ENCODE results near the gene SIRPA.

The SIRPA gene

GRCh38 chr20:1940581-1940980 lies 45.4 kb downstream of the SIRPA start:
- TF ChIP-seq RAD21 (IDR thresholded peaks at IDR 0.05; ENCODE audit: low read depth) = no peak

- TF ChIP-seq ZBTB7A (IDR thresholded peaks at IDR 0.05; ENCODE audit: low read depth) (no peak), CREB1 (IDR thresholded peaks at IDR 0.05; ENCODE audit: low read depth) (no peak), MAX (IDR thresholded peaks at IDR 0.05) (no peak), EGR1 (IDR thresholded peaks at IDR 0.05) (no peak), RAD21 (IDR thresholded peaks at IDR 0.05; ENCODE audit: low read depth) (no peak), EP300 (IDR thresholded peaks at IDR 0.05; ENCODE audit: borderline replicate concordance) (no peak), TCF12 (IDR thresholded peaks at IDR 0.05; ENCODE audit: low read depth) (no peak), TEAD4 (IDR thresholded peaks at IDR 0.05) (no peak), NFIC (IDR thresholded peaks at IDR 0.05) (no peak), CEBPB (IDR thresholded peaks at IDR 0.05) (no peak), TAF1 (IDR thresholded peaks at IDR 0.05; ENCODE audit: low read depth) (no peak), FOXM1 (IDR thresholded peaks at IDR 0.05; ENCODE audit: borderline replicate concordance, low read depth) (no peak)
- TF ChIP-seq, protein P1, sequence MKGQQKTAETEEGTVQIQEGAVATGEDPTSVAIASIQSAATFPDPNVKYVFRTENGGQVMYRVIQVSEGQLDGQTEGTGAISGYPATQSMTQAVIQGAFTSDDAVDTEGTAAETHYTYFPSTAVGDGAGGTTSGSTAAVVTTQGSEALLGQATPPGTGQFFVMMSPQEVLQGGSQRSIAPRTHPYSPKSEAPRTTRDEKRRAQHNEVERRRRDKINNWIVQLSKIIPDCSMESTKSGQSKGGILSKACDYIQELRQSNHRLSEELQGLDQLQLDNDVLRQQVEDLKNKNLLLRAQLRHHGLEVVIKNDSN (IDR thresholded peaks at IDR 0.05) = no peak
- TF ChIP-seq, protein P2, sequence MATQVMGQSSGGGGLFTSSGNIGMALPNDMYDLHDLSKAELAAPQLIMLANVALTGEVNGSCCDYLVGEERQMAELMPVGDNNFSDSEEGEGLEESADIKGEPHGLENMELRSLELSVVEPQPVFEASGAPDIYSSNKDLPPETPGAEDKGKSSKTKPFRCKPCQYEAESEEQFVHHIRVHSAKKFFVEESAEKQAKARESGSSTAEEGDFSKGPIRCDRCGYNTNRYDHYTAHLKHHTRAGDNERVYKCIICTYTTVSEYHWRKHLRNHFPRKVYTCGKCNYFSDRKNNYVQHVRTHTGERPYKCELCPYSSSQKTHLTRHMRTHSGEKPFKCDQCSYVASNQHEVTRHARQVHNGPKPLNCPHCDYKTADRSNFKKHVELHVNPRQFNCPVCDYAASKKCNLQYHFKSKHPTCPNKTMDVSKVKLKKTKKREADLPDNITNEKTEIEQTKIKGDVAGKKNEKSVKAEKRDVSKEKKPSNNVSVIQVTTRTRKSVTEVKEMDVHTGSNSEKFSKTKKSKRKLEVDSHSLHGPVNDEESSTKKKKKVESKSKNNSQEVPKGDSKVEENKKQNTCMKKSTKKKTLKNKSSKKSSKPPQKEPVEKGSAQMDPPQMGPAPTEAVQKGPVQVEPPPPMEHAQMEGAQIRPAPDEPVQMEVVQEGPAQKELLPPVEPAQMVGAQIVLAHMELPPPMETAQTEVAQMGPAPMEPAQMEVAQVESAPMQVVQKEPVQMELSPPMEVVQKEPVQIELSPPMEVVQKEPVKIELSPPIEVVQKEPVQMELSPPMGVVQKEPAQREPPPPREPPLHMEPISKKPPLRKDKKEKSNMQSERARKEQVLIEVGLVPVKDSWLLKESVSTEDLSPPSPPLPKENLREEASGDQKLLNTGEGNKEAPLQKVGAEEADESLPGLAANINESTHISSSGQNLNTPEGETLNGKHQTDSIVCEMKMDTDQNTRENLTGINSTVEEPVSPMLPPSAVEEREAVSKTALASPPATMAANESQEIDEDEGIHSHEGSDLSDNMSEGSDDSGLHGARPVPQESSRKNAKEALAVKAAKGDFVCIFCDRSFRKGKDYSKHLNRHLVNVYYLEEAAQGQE (IDR thresholded peaks at IDR 0.05; ENCODE audit: low read depth) = no peak
Observed at GRCh38 chr20:1941226-1941625, 46.0 kb downstream of the SIRPA start.

DNA sequence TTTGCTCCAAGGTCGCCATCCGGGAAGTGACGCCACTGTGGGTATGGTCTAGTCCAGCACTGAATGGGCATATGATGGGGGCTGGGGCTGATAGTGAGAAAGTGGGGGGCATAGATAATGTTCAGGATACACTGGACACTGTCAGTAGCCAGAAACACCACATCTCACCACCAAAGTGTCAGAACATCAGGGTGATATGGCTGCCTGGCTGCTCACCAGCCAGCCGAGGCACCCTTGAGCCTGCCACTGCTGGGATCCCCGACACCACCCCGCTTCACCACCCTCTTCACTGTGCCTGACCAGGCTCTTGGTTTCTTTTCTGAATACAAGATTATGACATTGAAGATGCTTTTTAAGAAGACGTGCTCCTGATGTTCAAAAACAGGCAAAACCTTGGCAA lies 46.9 kb downstream of the SIRPA start:
- TF ChIP-seq MAX (IDR thresholded peaks at IDR 0.05) = no peak
- no peak for TF ChIP-seq EP300 (IDR thresholded peaks at IDR 0.05; ENCODE audit: borderline replicate concordance)
- no peak for TF ChIP-seq TEAD4 (IDR thresholded peaks at IDR 0.05)
- TF ChIP-seq EGR1 (IDR thresholded peaks at IDR 0.05) = no peak
- TF ChIP-seq CREB1 (IDR thresholded peaks at IDR 0.05; ENCODE audit: low read depth) = no peak
- TF ChIP-seq NFIC (IDR thresholded peaks at IDR 0.05) = no peak
- TF ChIP-seq ZBTB7A (IDR thresholded peaks at IDR 0.05; ENCODE audit: low read depth) = no peak
- TF ChIP-seq FOXM1 (IDR thresholded peaks at IDR 0.05; ENCODE audit: borderline replicate concordance, low read depth) = no peak
- TF ChIP-seq, protein P1 (IDR thresholded peaks at IDR 0.05) = no peak
- no peak for TF ChIP-seq RAD21 (IDR thresholded peaks at IDR 0.05; ENCODE audit: low read depth)
- TF ChIP-seq, protein P2 (IDR thresholded peaks at IDR 0.05; ENCODE audit: low read depth) = no peak
- no peak for TF ChIP-seq TAF1 (IDR thresholded peaks at IDR 0.05; ENCODE audit: low read depth)
- no peak for TF ChIP-seq YY1 (IDR thresholded peaks at IDR 0.05; ENCODE audit: low read depth)

GRCh38 chr20:1942486-1943274 lies 47.5 kb downstream of the SIRPA start:
- no peak for TF ChIP-seq CREB1 (IDR thresholded peaks at IDR 0.05; ENCODE audit: low read depth)

GRCh38 chr20:1943275-1944002 lies 48.2 kb downstream of the SIRPA start:
- TF ChIP-seq ZBTB7A (IDR thresholded peaks at IDR 0.05; ENCODE audit: low read depth) (no peak), EGR1 (IDR thresholded peaks at IDR 0.05) (no peak), EP300 (IDR thresholded peaks at IDR 0.05; ENCODE audit: borderline replicate concordance) (no peak), NFIC (IDR thresholded peaks at IDR 0.05) (no peak), FOXM1 (IDR thresholded peaks at IDR 0.05; ENCODE audit: borderline replicate concordance, low read depth) (no peak), CEBPB (IDR thresholded peaks at IDR 0.05) (no peak), MAX (IDR thresholded peaks at IDR 0.05) (no peak), RAD21 (IDR thresholded peaks at IDR 0.05; ENCODE audit: low read depth) (no peak), YY1 (IDR thresholded peaks at IDR 0.05; ENCODE audit: low read depth) (no peak), CREB1 (IDR thresholded peaks at IDR 0.05; ENCODE audit: low read depth) (no peak), TCF12 (IDR thresholded peaks at IDR 0.05; ENCODE audit: low read depth) (no peak), TAF1 (IDR thresholded peaks at IDR 0.05; ENCODE audit: low read depth) (no peak), TEAD4 (IDR thresholded peaks at IDR 0.05) (no peak)
- TF ChIP-seq, protein P1 (IDR thresholded peaks at IDR 0.05) = no peak
- TF ChIP-seq, protein P2 (IDR thresholded peaks at IDR 0.05; ENCODE audit: low read depth) = no peak
